RWPE2 (cell line): ENCODE measurements around the gene FAM117B.

Source experiments
- ATAC-seq: fragments of 200-7000 bp; cut with Tn5 transposase; 3 replicates; pipeline ENCODE4 v1.9.1; 2021; ENCODE audit warnings: low read depth
- DNase-seq: peaks from one replicate; pipeline ENCODE4 v3.0.0-alpha.2; 2020; ENCODE audit warnings: low spot score
- H3K27ac ChIP-seq: fragments of 450-650 bp; 2 replicates; pipeline ENCODE4 v1.5.1; 2017; ENCODE audit warnings: mild to moderate bottlenecking; ENCODE audit not compliant: poor library complexity, severe bottlenecking
- H3K27me3 ChIP-seq: fragments of 250-450 bp; sonication (Bioruptor Pico); 2 replicates; pipeline ENCODE4 v1.5.1; 2021; ENCODE audit warnings: mild to moderate bottlenecking, moderate library complexity; ENCODE audit not compliant: insufficient read depth, poor library complexity, severe bottlenecking
- H3K36me3 ChIP-seq: fragments of 250-450 bp; sonication (Bioruptor Pico); 2 replicates; pipeline ENCODE4 v1.5.1; 2020; ENCODE audit warnings: low read depth, mild to moderate bottlenecking, moderate library complexity
- H3K4me1 ChIP-seq: fragments of 250-450 bp; sonication (Bioruptor Pico); 2 replicates; pipeline ENCODE4 v1.5.1; 2021; ENCODE audit warnings: mild to moderate bottlenecking, moderate library complexity; ENCODE audit not compliant: insufficient read depth, poor library complexity, severe bottlenecking
- H3K4me3 ChIP-seq: fragments of 250-450 bp; sonication (Bioruptor Pico); 2 replicates; pipeline ENCODE4 v1.5.1; 2021; ENCODE audit warnings: mild to moderate bottlenecking, moderate library complexity; ENCODE audit not compliant: severe bottlenecking
- H3K9me3 ChIP-seq: fragments of 250-450 bp; sonication (Bioruptor Pico); 2 replicates; pipeline ENCODE4 v1.5.1; 2021; ENCODE audit warnings: mild to moderate bottlenecking, moderate library complexity; ENCODE audit not compliant: severe bottlenecking
- TF ChIP-seq, protein P1 (sequence below): fragments of 450-650 bp; IDR thresholded peaks from one replicate; pipeline ENCODE4 v1.5.1; 2017; ENCODE audit warnings: mild to moderate bottlenecking, moderate library complexity; ENCODE audit not compliant: poor library complexity, severe bottlenecking

The FAM117B gene

GRCh38 chr2:202681688-202682205 is 47.0 kb downstream of the FAM117B start:
- TF ChIP-seq, protein P1, sequence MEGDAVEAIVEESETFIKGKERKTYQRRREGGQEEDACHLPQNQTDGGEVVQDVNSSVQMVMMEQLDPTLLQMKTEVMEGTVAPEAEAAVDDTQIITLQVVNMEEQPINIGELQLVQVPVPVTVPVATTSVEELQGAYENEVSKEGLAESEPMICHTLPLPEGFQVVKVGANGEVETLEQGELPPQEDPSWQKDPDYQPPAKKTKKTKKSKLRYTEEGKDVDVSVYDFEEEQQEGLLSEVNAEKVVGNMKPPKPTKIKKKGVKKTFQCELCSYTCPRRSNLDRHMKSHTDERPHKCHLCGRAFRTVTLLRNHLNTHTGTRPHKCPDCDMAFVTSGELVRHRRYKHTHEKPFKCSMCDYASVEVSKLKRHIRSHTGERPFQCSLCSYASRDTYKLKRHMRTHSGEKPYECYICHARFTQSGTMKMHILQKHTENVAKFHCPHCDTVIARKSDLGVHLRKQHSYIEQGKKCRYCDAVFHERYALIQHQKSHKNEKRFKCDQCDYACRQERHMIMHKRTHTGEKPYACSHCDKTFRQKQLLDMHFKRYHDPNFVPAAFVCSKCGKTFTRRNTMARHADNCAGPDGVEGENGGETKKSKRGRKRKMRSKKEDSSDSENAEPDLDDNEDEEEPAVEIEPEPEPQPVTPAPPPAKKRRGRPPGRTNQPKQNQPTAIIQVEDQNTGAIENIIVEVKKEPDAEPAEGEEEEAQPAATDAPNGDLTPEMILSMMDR: no peak
- DNase-seq: no peak
- no peak overlapping the region for H3K4me3 ChIP-seq
- no peak overlapping the region for H3K27ac ChIP-seq
- H3K36me3 ChIP-seq: no peaks in the 10 kb centered on the region
- ATAC-seq: no peak
- H3K4me1 ChIP-seq: no peaks in the 10 kb centered on the region
- H3K9me3 ChIP-seq: no peaks in the 10 kb centered on the region
- H3K27me3 ChIP-seq: no peaks in the 10 kb centered on the region

DNA sequence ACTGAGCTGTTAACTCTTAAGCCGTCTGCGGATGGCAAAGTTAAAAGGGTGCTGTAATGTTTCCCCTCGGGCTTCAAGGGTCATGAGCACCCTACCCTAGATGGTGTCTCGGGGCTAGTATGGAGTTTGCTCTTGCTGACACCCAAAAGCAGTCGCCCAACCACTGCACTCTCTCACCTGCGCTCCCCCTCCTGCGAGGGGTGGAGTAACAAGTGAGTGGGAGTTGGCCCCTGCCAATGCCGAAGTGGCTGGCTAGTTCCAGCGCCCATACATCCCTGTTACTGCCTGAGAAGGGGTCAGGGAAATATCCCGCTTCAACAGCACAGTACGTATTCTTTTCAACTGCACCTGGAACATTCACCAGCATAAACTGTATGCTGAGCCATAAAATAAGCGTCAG is 47.5 kb downstream of the FAM117B start:
- no peaks in the 10 kb centered on the region for H3K27me3 ChIP-seq
- TF ChIP-seq, protein P1: no peak
- ATAC-seq: no peak
- no peak for DNase-seq
- H3K4me1 ChIP-seq: no peaks in the 10 kb centered on the region
- no peak overlapping the region for H3K4me3 ChIP-seq
- no peaks in the 10 kb centered on the region for H3K9me3 ChIP-seq
- no peaks in the 10 kb centered on the region for H3K36me3 ChIP-seq
- no peak overlapping the region for H3K27ac ChIP-seq

DNA sequence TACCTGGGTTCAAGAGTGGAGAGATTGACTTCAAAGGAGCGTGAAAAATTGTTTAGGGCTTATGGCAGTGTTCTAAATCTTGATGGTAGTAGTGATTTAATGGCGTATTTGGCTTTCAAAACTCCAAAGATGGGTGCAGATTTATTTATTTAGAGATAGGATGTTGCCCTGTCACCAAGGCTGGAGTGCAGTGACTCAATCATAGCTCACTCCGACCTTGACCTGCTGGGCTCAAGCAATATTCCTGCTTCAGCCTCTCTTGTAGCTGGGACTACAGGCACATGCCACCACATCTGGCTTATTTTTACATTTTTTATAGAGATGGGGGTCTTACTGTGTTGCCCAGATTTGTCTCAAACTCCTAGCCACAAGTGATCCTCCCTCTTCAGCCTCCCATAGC is 52.5 kb downstream of the FAM117B start:
- TF ChIP-seq, protein P1: no peak
- no peaks in the 10 kb centered on the region for H3K27me3 ChIP-seq
- H3K4me3 ChIP-seq: no peak overlapping the region
- ATAC-seq (no peak), DNase-seq (no peak)
- no peaks in the 10 kb centered on the region for H3K36me3 ChIP-seq
- H3K4me1 ChIP-seq: no peaks in the 10 kb centered on the region
- H3K27ac ChIP-seq: no peak overlapping the region
- no peaks in the 10 kb centered on the region for H3K9me3 ChIP-seq

GRCh38 chr2:202689459-202689858 is 54.7 kb downstream of the FAM117B start:
- DNase-seq: no peak
- TF ChIP-seq, protein P1: no peak

DNA sequence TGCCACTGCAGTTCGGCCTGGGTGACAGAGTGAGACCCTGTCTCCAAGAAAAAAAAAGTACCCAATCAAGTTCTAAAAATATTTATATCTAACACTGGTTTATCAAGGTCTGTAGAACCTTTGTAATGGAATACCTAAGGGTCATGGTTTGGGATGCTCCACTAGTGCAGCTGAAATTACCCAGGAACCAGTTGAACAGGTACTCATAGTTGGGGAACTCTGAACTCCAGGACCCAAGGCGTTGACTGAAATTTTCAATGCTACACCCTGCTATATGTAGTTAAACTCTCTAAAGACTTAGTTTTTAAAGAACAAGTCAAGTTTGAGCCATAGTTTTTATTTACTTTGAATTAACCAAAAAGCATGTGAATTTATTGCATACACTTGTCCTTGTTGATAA is 55.1 kb downstream of the FAM117B start:
- Histone ChIP-seq H3K4me1 (no peaks in the 10 kb centered on the region), H3K27ac (no peak overlapping the region), H3K36me3 (no peaks in the 10 kb centered on the region), H3K9me3 (no peaks in the 10 kb centered on the region), H3K27me3 (no peaks in the 10 kb centered on the region), H3K4me3 (no peak overlapping the region)
- TF ChIP-seq, protein P1: no peak
- no peak for ATAC-seq
- DNase-seq: no peak

More at GRCh38 chr2:202689459-202689858, 54.7 kb downstream of the FAM117B start:
- Histone ChIP-seq H3K9me3 (no peaks in the 10 kb centered on the region), H3K36me3 (no peaks in the 10 kb centered on the region), H3K4me3 (no peak overlapping the region), H3K4me1 (no peaks in the 10 kb centered on the region), H3K27me3 (no peaks in the 10 kb centered on the region), H3K27ac (no peak overlapping the region)
- no peak for ATAC-seq
